Measurements from ENCODE around the gene ROR2.
A peak's percentile ranks its signal among the peaks of the same experiment; 100 is the strongest.

The ROR2 gene

GRCh38 chr9:91711755-91712601 lies 238.1 kb downstream of the ROR2 start:
- DNase-seq = no peak

- DNase-seq = no peak
These were observed 239.9 kb downstream of the ROR2 start for GRCh38 chr9:91710158-91710557.

GRCh38 chr9:91705386-91705785 lies 244.6 kb downstream of the ROR2 start:
- no peak for DNase-seq

GRCh38 chr9:91700475-91700874 lies 249.6 kb downstream of the ROR2 start:
- no peak for DNase-seq

- DNase-seq = no peak
These were observed 251.8 kb downstream of the ROR2 start for GRCh38 chr9:91698266-91698665.

- no peak for DNase-seq
These were observed 252.8 kb downstream of the ROR2 start for GRCh38 chr9:91697201-91697600.

GRCh38 chr9:91694081-91694870 lies 255.8 kb downstream of the ROR2 start:
- DNase-seq = peak; percentile 61

GRCh38 chr9:91693226-91693625 lies 256.8 kb downstream of the ROR2 start:
- DNase-seq = no peak

GRCh38 chr9:91690540-91691249 lies 259.3 kb downstream of the ROR2 start:
- DNase-seq = peak; percentile 36

GRCh38 chr9:91689006-91689405 lies 261.0 kb downstream of the ROR2 start:
- no peak for DNase-seq

GRCh38 chr9:91683269-91683668 lies 266.8 kb downstream of the ROR2 start:
- no peak for DNase-seq

- DNase-seq = no peak
These were observed 267.2 kb downstream of the ROR2 start for GRCh38 chr9:91682806-91683205.

- peak; percentile 84 for DNase-seq
These were observed 268.3 kb downstream of the ROR2 start for GRCh38 chr9:91681461-91682305.

GRCh38 chr9:91680998-91681397 lies 269.0 kb downstream of the ROR2 start:
- no peak for DNase-seq

GRCh38 chr9:91680106-91680505 lies 269.9 kb downstream of the ROR2 start:
- DNase-seq = no peak

GRCh38 chr9:91678807-91679580 lies 271.0 kb downstream of the ROR2 start:
- no peak for DNase-seq

GRCh38 chr9:91677822-91678436 lies 272.1 kb downstream of the ROR2 start:
- DNase-seq = no peak

GRCh38 chr9:91677331-91677730 lies 272.7 kb downstream of the ROR2 start:
- DNase-seq = no peak

GRCh38 chr9:91676046-91676445 lies 274.0 kb downstream of the ROR2 start:
- peak; percentile 60 for DNase-seq

GRCh38 chr9:91664663-91665062 lies 285.4 kb downstream of the ROR2 start:
- no peak for DNase-seq

GRCh38 chr9:91663858-91664257 lies 286.2 kb downstream of the ROR2 start:
- DNase-seq = no peak

Measured in DMS53 (cell line).